Epidermal melanocyte (primary cell): ENCODE data around the gene FMR1.
A peak's percentile ranks its signal among the peaks of the same experiment; 100 is the strongest.

Experiments used
- DNase-seq: peaks from one replicate; pipeline ENCODE4 v3.0.0; 2011; ENCODE audit warnings: low spot score; ENCODE audit not compliant: insufficient read length

The FMR1 gene

DNA sequence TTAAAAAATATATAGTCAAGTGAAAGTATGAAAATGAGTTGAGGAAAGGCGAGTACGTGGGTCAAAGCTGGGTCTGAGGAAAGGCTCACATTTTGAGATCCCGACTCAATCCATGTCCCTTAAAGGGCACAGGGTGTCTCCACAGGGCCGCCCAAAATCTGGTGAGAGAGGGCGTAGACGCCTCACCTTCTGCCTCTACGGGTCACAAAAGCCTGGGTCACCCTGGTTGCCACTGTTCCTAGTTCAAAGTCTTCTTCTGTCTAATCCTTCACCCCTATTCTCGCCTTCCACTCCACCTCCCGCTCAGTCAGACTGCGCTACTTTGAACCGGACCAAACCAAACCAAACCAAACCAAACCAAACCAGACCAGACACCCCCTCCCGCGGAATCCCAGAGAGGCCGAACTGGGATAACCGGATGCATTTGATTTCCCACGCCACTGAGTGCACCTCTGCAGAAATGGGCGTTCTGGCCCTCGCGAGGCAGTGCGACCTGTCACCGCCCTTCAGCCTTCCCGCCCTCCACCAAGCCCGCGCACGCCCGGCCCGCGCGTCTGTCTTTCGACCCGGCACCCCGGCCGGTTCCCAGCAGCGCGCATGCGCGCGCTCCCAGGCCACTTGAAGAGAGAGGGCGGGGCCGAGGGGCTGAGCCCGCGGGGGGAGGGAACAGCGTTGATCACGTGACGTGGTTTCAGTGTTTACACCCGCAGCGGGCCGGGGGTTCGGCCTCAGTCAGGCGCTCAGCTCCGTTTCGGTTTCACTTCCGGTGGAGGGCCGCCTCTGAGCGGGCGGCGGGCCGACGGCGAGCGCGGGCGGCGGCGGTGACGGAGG is at the start of gene FMR1:
Gene FMR1, plus strand, starts transcription at position 728 of the 831 bp plus-strand sequence. CDS start 261 bp downstream, outside the sequence.
- DNase-seq: peak; percentile 94

DNA sequence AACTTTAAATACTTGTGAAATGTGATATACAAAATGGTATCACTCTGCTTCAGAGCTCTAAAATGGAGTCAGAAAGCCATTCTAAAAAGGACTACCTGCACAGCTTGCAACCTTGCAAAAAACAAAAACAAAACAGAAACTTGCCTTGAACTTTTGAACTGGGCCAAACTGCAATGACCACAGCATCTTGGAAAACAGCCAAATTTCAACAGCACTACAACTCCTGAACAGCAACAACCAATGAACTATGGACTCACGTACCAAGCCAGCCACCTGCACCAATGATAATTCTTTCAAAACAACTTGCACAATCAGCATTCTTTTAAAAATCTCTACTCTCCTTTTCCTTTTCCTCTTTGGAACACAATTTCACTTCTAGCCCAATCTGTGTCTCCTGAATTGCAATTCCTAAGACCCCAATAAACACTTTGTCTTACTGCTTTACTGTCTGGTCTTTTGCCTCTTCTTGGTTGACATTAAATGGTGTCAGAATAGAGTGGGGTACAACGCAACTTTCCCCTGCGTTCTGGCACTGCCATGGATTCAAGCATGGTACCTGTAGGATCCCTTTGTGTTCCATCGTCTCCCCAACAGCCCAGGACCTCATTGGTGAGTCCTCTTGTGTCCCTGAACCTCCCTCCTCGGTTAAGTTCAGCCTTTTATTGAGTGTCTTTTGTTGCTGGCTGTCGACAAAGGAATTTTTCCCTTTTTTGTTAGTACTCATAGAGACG is 35.7 kb upstream of the FMR1 start:
- DNase-seq: no peak

DNA sequence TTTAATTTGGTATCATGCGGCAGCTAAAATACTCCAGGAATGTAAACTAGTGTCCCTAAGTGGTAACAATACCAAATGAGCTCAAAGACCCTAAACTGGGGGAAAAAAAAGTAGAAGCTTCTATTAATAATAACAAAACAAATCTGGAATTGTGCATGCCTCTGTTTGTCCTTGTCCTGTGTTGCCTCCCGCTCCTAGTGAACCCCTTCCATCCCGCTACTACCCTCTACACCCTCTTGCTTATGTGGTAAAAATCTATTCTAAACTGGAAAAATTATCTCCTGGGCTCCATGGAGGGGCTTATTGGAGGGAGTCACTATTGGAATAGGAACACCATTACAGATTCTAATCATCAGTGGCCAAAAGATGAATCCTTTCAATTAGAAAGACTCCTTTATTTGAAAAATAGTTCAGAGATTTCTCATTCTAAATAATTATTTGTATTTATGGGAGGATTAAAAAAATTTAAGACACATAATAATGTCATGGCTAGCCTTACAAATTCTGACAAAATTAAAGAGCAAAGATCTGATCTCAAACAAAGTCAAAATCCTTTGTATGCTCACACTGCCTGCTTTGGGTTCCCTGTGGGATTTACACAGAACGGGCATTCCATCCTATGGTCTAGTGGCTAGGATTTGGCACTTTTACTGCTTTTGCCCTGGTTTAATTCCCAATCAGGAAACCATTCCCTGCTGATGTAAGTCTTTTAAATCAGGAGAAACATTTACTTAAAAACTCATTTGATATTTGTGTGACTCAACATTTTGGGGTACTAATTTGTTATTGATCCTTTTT is 34.7 kb upstream of the FMR1 start:
- no peak for DNase-seq

DNA sequence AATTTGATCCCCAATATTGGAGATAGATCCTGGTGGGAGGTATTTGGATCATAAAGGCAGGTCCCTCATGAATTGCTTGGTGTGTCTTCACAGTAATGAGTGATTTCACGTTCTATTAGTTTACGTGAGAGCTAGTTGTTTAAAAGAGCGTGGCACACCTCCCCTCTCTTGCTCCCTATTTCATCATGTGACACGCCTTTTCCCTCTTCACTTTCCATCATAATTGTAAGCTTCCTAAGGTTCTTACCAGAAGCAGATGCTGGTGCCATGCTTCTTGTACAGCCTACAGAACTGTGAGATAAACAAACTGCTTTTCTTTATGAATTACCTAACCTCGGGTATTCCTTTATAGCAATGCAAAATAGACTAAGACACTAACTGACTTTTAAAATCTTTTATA is 34.0 kb upstream of the FMR1 start:
- no peak for DNase-seq

DNA sequence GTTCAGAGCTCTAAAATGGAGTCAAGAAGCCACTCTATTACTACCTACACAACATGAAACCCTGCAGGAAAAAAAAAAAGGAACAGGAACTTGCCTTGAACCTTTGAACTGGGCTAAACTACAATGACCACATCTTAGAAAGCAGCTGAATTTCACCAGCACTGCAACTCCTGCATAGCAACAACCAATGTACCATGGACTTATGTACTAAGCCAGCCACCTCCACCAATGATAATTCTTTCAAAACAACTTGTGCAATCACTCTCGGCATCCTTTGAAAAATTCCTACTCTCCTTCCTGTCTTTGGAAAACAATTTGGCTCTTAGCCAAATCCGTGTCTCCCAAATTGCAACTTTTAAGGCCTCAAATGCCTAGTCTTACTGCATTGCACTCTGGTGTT is 26.8 kb upstream of the FMR1 start:
- DNase-seq: no peak

DNA sequence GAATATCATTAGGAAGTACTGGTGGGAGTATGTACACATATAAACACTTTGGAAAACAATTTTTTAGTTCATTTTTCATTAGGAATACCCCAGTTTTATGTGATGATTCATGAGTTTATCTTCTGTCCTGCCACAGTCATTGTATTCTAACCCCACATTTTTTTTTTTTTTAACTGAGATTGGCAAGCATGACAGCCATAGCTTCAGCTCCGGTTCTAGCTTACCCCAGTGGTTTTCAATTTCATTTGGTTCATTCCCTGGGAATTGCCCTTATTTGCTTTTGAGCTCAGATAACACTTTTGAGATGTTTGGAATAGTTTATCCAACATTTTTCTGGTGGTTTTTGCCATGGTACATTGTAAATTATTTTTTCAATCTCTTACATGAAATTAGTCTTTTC is 21.0 kb upstream of the FMR1 start:
- no peak for DNase-seq

DNA sequence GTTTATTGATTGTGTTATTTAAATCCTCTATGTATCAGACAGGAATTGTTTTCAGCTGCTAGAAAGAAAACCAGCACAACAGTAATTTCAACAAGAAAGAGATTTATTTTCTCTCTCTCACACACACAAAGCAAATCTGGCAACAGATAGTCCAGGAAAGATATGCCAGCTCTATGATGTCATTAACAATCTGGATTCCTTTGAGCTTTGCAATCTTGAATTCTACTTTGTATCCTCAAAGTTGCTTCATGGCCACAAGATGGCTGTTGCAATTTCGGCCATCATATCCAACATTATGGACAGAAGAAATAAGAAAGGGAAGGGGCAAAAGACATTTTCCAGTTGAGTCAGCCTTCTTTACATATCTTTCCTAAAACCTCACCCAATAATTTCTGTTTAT is 19.8 kb upstream of the FMR1 start:
- no peak for DNase-seq

DNA sequence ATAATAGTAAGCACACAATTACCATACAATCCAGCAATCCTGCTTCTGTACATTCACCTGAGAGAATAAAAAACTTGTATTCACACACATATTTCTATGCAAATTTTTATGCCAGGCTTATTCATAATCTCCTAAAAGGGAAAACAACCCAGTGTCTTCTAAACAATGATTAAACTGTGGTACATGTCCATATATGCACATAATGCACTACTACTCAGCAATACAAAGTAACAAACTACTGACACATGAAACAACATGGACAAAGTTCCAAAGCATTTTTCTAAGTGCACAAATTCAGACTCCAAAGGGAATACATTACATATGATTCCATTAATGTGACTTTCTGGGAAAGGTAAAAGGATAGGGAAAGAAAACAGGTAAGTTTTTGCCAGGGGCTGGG is 18.0 kb upstream of the FMR1 start:
- DNase-seq: no peak

DNA sequence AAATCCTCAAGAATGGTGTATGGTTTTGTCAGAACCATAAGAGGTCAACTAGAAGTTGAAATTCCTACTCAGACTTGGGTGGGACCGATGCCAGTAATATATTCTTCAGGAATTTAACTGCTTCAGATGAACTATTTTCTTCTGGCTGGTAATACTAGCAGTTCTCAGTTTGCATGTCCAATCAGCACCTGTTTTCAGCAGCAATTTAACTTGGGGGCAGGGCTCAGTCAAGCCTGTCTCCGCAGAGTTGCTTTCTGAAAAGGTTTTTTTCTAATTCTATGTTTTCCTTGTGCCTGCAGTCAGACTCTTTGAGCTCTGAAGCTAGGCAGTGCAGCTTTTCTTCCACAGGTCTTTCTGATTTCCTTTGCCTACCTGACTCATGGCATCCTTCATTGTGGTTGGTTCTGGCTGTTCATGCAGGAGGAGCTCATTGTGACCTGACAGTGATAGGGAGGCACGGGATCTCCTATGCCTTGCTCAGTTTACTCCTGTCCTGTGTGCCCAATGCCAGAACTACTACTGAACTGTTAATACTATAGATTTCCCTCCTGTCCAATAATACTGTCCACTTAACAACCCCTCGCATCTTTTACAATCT is 17.3 kb upstream of the FMR1 start:
- DNase-seq: no peak

DNA sequence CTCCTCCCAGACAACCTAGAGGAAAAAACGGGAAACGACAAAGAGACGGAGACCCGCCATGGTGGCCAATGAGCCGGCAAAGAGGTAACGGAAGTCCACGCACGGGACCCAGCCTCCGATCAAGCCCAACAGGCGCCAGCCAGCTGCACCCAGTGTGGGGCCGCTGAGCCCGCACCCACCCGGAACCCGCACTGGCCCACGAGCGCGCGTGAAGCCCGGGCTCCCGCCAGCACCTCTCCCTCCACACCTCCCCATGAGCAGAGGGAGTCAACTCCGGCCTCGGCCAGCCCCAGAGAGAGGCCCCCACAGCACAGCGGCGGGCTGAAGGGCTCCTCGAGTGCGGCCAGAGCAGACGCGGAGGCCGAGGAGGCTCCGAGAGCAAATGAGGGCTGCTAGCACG is 14.6 kb upstream of the FMR1 start:
- DNase-seq: no peak

DNA sequence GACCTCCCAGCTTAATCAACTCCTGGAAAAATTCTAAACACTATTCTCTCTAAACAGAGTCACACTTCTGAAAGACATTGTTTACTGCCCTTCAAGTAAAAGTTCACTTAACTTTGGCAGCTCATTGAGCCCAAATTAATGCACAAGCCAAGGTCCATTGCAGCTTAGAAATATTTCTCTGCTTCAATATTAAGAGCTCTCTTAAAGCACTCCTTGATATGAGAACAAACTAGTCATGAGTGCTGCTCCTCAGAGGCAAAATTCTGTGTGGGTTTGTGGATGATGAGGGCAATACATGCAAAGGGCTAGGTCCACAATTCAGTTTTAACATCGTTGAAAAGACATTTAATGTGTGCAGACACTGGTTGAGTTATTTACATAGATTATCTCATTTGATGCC is 12.8 kb upstream of the FMR1 start:
- no peak for DNase-seq

DNA sequence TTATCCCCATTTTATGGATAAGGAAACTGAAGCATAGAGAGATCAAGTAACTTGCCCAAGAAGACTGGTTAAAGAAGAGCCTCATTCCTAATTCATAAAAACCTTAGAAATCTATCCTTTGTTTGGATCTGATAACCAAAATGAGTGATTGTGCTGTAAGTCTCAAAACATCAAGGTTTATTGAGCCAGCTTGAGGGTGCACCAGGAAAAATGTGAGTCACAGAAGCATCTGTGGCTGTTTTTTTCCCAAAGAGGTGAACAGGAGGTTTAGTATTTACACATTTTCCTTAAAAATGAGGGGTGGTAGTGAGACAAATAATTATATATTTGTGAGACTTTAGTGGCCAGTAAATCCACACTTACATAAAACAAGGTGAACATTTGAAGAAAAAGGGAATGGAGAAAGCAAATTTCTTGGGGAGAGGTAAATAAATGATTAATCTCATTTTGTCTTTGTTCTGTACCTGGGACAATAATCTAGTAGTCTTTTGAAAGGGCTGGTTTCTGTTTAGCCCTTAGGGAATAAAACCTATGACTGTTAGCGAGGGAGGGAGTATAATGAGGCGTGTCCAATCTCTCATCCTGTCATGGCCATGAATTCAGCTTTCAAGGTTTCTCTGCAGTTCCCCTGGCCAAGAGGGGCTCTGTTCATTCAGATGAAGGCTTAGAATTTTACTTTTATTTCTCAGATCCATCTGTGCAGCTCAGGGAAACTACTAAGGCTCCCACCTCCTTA is 12.2 kb upstream of the FMR1 start:
- no peak for DNase-seq

DNA sequence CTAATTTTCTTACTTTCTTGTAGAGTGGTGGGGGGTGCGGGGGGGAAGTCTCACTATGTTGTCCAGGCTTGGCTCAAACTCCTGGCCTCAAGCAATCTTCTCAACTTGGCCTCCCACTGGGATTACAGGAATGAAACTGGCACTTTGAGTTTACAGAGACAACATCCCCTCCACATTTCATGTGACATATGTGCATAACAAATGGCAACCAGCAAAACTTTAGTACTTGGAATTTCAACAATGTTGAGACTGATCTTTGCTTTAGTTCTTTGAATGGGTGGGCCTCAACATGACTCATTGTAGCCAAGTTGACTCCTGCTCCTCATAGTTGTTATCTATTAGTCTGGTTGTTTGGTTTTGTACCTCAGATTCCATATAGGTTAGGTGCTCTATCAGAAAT is 11.4 kb upstream of the FMR1 start:
- no peak for DNase-seq

DNA sequence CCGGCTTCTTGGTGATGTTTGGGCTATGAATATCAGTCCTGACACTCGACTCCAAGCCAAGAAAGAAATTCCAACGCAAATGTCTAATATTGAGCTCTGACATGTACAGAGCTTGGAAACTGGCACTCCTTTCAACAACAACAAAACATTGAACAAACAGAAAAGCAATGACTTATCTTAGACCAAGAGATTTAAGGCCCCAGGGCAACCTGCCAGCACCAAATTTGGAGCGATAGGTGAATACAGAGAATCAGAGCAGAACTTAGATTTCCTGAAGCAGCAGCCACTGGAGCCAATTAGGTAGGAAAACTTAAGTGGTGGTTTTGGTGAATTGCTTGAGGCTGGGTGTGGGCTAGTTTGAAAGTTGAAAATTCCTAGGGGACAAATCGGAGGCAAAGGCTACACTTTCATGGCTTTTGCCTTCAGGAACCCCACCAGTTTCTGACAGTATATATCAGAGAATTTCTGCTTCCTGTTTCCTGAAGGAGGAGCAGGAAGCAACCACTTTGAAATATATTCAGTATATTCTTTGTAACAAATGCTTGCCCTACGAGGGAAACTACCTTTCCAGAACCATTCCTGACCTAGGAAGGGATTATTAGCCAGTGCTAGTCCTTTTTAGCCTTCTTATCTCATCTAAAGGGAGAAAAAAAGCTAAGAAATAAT is 10.1 kb upstream of the FMR1 start:
- no peak for DNase-seq

DNA sequence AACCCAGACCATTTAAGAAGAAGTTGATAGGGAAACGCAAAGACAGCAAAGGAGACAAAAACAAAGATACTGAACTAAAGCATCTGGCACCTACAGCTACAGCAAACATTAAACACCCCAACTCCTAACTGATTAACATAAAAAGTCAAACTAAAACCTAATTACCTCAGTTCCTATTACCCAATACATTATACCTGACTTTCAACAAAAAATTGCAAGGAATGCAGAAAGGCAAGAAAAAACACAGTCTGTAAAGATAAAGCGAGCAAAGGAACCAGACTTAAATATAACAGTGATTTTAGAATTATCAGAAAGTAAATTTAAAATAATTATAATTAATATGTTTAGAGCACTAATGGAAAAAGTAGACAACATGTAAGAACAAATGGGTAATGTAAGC is 9.4 kb upstream of the FMR1 start:
- no peak for DNase-seq

DNA sequence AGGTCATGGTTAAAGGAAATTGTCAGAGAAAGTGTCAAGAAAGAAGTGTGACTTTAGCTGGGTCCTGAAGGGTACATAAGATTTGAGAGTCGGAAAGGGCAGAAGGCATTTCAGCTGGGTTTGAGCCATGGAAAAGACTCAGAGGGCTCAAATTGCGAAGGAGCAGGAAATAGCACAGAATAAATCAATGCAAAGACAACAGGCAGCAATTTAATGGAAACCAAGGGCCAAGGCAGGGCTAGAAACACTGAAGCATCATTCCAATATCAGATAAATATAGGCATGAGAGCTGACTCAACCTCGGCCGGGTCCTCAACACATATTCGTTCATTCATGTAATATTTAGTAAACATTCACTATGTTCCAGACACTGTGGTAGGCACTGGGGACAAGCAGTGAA is 3.6 kb upstream of the FMR1 start:
- DNase-seq: no peak

DNA sequence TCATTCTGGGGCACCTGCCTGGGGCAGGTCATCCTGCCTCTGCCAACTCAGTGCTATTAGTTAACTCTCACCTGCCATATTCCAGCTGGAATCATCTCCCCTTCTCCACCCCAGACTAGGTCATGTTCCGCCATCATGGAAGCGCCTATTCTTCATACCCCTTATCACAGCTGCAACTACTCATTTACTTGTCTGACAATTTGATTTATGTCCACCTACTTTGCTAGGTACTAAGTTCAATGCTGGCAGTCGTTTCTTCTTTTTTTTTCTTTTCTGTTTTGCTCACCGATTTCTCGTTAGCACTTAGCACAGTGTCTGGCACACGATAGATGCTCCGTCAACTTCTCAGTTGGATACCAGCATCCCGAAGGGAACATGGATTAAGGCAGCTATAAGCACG is 1.1 kb upstream of the FMR1 start:
- no peak for DNase-seq

DNA sequence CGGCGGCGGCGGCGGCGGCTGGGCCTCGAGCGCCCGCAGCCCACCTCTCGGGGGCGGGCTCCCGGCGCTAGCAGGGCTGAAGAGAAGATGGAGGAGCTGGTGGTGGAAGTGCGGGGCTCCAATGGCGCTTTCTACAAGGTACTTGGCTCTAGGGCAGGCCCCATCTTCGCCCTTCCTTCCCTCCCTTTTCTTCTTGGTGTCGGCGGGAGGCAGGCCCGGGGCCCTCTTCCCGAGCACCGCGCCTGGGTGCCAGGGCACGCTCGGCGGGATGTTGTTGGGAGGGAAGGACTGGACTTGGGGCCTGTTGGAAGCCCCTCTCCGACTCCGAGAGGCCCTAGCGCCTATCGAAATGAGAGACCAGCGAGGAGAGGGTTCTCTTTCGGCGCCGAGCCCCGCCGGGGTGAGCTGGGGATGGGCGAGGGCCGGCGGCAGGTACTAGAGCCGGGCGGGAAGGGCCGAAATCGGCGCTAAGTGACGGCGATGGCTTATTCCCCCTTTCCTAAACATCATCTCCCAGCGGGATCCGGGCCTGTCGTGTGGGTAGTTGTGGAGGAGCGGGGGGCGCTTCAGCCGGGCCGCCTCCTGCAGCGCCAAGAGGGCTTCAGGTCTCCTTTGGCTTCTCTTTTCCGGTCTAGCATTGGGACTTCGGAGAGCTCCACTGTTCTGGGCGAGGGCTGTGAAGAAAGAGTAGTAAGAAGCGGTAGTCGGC is 528 bp downstream of the FMR1 start:
- no peak for DNase-seq

DNA sequence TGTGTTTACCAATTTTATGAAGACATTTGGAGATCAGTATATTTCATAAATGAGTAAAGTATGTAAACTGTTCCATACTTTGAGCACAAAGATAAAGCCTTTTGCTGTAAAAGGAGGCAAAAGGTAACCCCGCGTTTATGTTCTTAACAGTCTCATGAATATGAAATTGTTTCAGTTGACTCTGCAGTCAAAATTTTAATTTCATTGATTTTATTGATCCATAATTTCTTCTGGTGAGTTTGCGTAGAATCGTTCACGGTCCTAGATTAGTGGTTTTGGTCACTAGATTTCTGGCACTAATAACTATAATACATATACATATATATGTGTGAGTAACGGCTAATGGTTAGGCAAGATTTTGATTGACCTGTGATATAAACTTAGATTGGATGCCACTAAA is 1.9 kb downstream of the FMR1 start:
- DNase-seq: no peak

DNA sequence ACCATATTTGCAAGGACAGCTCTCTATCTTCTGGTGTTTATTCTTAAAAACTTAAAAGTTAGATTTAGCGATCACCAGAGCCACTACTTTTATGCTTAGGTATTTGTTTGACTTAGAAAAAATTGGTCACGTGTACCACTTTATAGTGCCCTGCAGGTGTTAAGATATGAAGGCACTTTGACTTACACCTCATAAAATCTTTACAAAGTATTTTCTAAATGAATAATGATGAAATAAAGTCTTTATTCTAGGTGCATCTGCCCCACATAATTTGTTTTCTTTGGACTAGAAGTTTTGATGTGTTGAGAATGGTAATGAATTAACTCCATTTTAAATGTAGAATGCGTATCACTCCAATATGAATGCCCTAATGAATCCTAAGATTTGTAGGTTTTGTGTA is 2.9 kb downstream of the FMR1 start:
- no peak for DNase-seq
